ENCODE results near the gene MSI1. TPM values are rescaled to one million over a fixed set of nuclear protein-coding genes. Genes with fewer than 3 reads are reported as not detected.

Gene MSI1
- total and polyA plus RNA-seq, 9 donors = 0.83 to 4.9 (median 1.9) TPM

- Histone ChIP-seq H3K9me3 (no peaks in the 10 kb centered on the region), H3K27me3 (no peaks in the 10 kb centered on the region), H3K4me3 (no peak overlapping the region), H3K36me3 (no peaks in the 10 kb centered on the region), H3K27ac (no peak overlapping the region), H3K4me1 (ENCODE audit: insufficient read depth) (peaks cover under 1% of the 10 kb centered on the region)
- DNase-seq = no peak
- intact Hi-C loops (cut with DNase I) = no loop called here
- TF ChIP-seq EP300 (IDR thresholded peaks at IDR 0.05) (no peak), CTCF (IDR thresholded peaks at IDR 0.05) (no peak), POLR2A (IDR thresholded peaks at IDR 0.05) (no peak)
- 80 to 85% (median 82%) methylated on average over 5 of the region's 5 CpGs for WGBS, 3 donors
These were observed 7.5 kb upstream of the MSI1 start for GRCh38 chr12:120376416-120376815.

- Histone ChIP-seq H3K4me1 (ENCODE audit: insufficient read depth) (no peaks in the 10 kb centered on the region), H3K4me3 (no peak overlapping the region), H3K36me3 (no peaks in the 10 kb centered on the region), H3K9me3 (no peaks in the 10 kb centered on the region), H3K27me3 (no peaks in the 10 kb centered on the region), H3K27ac (no peak overlapping the region)
- TF ChIP-seq EP300 (IDR thresholded peaks at IDR 0.05) (no peak), CTCF (IDR thresholded peaks at IDR 0.05) (no peak), POLR2A (IDR thresholded peaks at IDR 0.05) (no peak)
- intact Hi-C loops (cut with DNase I) = no loop called here
- DNase-seq = no peak
- WGBS, 3 donors = 38 to 42% (median 38%) methylated on average over 2 of the region's 2 CpGs
These were observed 7.0 kb upstream of the MSI1 start for GRCh38 chr12:120376009-120376408.

GRCh38 chr12:120373683-120374082, 4.7 kb upstream of the MSI1 start:
- Histone ChIP-seq H3K36me3 (no peaks in the 10 kb centered on the region), H3K9me3 (no peaks in the 10 kb centered on the region), H3K27ac (no peak overlapping the region), H3K27me3 (no peaks in the 10 kb centered on the region), H3K4me3 (no peak overlapping the region), H3K4me1 (ENCODE audit: insufficient read depth) (peaks cover 4% of the 10 kb centered on the region)
- WGBS, 3 donors = 88 to 94% (median 93%) methylated on average over 8 of the region's 8 CpGs
- DNase-seq = no peak
- TF ChIP-seq CTCF (IDR thresholded peaks at IDR 0.05) (no peak), POLR2A (IDR thresholded peaks at IDR 0.05) (no peak), EP300 (IDR thresholded peaks at IDR 0.05) (no peak)
- intact Hi-C loops (cut with DNase I) = no loop called here

- H3K9me3 ChIP-seq = no peaks in the 10 kb centered on the region
- no peak overlapping the region for H3K4me3 ChIP-seq
- peaks cover 4% of the 10 kb centered on the region for H3K4me1 ChIP-seq (ENCODE audit: insufficient read depth)
- 39 to 46% (median 45%) methylated on average over 7 of the region's 7 CpGs for WGBS, 3 donors
- no peak for DNase-seq
- intact Hi-C loops (cut with DNase I) = no loop called here
- H3K27ac ChIP-seq = no peak overlapping the region
- H3K36me3 ChIP-seq = no peaks in the 10 kb centered on the region
- no peaks in the 10 kb centered on the region for H3K27me3 ChIP-seq
- TF ChIP-seq CTCF (IDR thresholded peaks at IDR 0.05) (no peak), EP300 (IDR thresholded peaks at IDR 0.05) (no peak), POLR2A (IDR thresholded peaks at IDR 0.05) (no peak)
These were observed 1.6 kb upstream of the MSI1 start for GRCh38 chr12:120370343-120371243.

All from ovary (tissue), 9 donors.